ENCODE data around the gene MAN1A1. TPM values are rescaled to one million over a fixed set of nuclear protein-coding genes. Genes with fewer than 3 reads are reported as not detected.

Gene MAN1A1
- total RNA-seq, 1 donor from 2014 or later = 3.0 TPM

- peaks cover 3% of the 10 kb centered on the region for H3K9me3 Mint-ChIP-seq
- no peak overlapping the region for H3K27ac Mint-ChIP-seq (ENCODE audit: unreplicated experiment)
- DNase-seq (ENCODE audit: low read depth, low spot score) = no peak
- H3K4me1 Mint-ChIP-seq = no peaks in the 10 kb centered on the region
- no peak for TF ChIP-seq CTCF (conservative IDR thresholded peaks at IDR 0.05)
- peaks cover 2% of the 10 kb centered on the region for H3K36me3 Mint-ChIP-seq (ENCODE audit: low read depth)
- no peaks in the 10 kb centered on the region for H3K27me3 Mint-ChIP-seq (ENCODE audit: low read depth)
- no peak overlapping the region for H3K4me3 Mint-ChIP-seq
These were observed 115.1 kb downstream of the MAN1A1 start for GRCh38 chr6:119234457-119234856.

- Mint-ChIP-seq H3K4me3 (no peak overlapping the region), H3K36me3 (ENCODE audit: low read depth) (peaks cover 2% of the 10 kb centered on the region), H3K9me3 (peaks cover 3% of the 10 kb centered on the region), H3K27me3 (ENCODE audit: low read depth) (no peaks in the 10 kb centered on the region), H3K27ac (ENCODE audit: unreplicated experiment) (no peak overlapping the region), H3K4me1 (no peaks in the 10 kb centered on the region)
- DNase-seq (ENCODE audit: low read depth, low spot score) = no peak
- no peak for TF ChIP-seq CTCF (conservative IDR thresholded peaks at IDR 0.05)
These were observed 116.1 kb downstream of the MAN1A1 start for GRCh38 chr6:119233312-119233984.

GRCh38 chr6:119231394-119231793, 118.2 kb downstream of the MAN1A1 start:
- DNase-seq (ENCODE audit: low read depth, low spot score) = no peak
- Mint-ChIP-seq H3K27ac (ENCODE audit: unreplicated experiment) (no peak overlapping the region), H3K4me3 (no peak overlapping the region), H3K36me3 (ENCODE audit: low read depth) (no peaks in the 10 kb centered on the region), H3K4me1 (no peaks in the 10 kb centered on the region), H3K9me3 (no peaks in the 10 kb centered on the region), H3K27me3 (ENCODE audit: low read depth) (no peaks in the 10 kb centered on the region)
- TF ChIP-seq CTCF (conservative IDR thresholded peaks at IDR 0.05) = no peak

- DNase-seq (ENCODE audit: low read depth, low spot score) = no peak
- peaks cover 4% of the 10 kb centered on the region for H3K4me1 Mint-ChIP-seq
- H3K9me3 Mint-ChIP-seq = no peaks in the 10 kb centered on the region
- H3K4me3 Mint-ChIP-seq = no peak overlapping the region
- no peaks in the 10 kb centered on the region for H3K27me3 Mint-ChIP-seq (ENCODE audit: low read depth)
- TF ChIP-seq CTCF (conservative IDR thresholded peaks at IDR 0.05) = no peak
- no peak overlapping the region for H3K27ac Mint-ChIP-seq (ENCODE audit: unreplicated experiment)
- no peaks in the 10 kb centered on the region for H3K36me3 Mint-ChIP-seq (ENCODE audit: low read depth)
These were observed 119.4 kb downstream of the MAN1A1 start for GRCh38 chr6:119230160-119230559.

GRCh38 chr6:119227377-119227776, 122.2 kb downstream of the MAN1A1 start:
- no peaks in the 10 kb centered on the region for H3K36me3 Mint-ChIP-seq (ENCODE audit: low read depth)
- H3K27me3 Mint-ChIP-seq (ENCODE audit: low read depth) = no peaks in the 10 kb centered on the region

More at GRCh38 chr6:119227377-119227776, 122.2 kb downstream of the MAN1A1 start:
- Mint-ChIP-seq H3K4me3 (no peak overlapping the region), H3K4me1 (peaks cover 4% of the 10 kb centered on the region), H3K9me3 (no peaks in the 10 kb centered on the region), H3K27ac (ENCODE audit: unreplicated experiment) (no peak overlapping the region)
- no peak for DNase-seq (ENCODE audit: low read depth, low spot score)
- no peak for TF ChIP-seq CTCF (conservative IDR thresholded peaks at IDR 0.05)

All from neural crest cell (in vitro differentiated cells).